ENCODE data around the gene DDX56. TPM values are rescaled to one million over a fixed set of nuclear protein-coding genes. Genes with fewer than 3 reads are reported as not detected.
A peak's percentile ranks its signal among the peaks of the same experiment; 100 is the strongest.

DDX56 gene
- total RNA-seq, 6 experiments from 2014 or later: 31.8 to 42.2 (median 36.5) TPM

DNA sequence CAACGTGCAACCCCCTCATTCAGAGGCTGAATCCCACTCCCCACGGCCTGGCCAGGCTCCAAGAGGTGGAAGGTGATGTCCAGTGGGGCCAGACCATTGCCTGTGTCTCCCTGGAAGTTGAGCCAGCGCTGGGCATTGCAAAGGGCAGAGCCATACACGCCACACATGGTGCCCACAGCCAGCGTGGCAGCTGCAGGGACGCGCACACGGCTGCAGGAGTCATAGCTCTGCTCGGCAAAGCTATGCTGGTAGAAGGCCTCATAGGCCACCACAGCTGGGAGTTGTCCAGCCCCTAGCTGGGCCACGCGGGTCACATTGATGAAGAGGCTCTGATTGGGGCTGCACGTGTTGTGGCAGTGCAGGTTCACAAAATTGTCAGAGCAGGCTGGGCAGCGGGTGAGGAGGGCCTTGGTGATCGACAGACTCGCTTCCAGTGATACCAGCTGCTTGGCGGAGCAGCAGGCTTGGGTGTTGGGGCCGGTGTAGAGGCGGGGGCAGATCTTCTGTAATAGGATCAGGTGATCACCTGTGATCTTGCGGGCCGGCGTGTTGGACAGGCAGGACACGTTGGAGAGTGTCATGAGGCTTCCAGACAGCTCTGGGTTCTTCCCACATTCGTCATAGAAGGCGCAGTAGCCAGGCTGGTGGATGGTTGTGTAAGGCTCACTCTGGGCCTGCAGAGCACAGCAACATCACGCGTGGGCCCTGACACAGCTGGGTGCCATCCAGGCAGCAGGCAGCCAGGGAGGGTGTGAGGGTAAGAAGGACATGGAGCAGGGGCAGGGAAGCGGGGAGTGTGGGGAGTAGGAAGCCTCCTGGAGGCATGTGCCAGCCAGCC is 33.8 kb downstream of the DDX56 start:
- no peaks in the 10 kb centered on the region for H3K27me3 ChIP-seq
- peak overlapping the region; percentile 54 to 73 (median 58) for H3K4me3 ChIP-seq
- peak; percentile 76 to 86 (median 80) for DNase-seq
- H3K36me3 ChIP-seq: peaks cover 0 to 6% (median 0%) of the 10 kb centered on the region in 4 donors
- 17% methylated on average over 1 of the region's 27 CpGs for WGBS (ENCODE audit: insufficient coverage, low coverage, low lambda C conversion rate, missing lambda C conversion rate)
- no peaks in the 10 kb centered on the region for H3K9me3 ChIP-seq
- peak overlapping the region; percentile 90 to 99 (median 96) for H3K27ac ChIP-seq
- intact Hi-C loops (cut with DNase I): no loop called here
- ATAC-seq: peak; percentile 39 to 53 (median 50)
- peaks cover 0 to 43% (median 12%) of the 10 kb centered on the region in 4 donors for H3K4me1 ChIP-seq
- TF ChIP-seq, protein P1, sequence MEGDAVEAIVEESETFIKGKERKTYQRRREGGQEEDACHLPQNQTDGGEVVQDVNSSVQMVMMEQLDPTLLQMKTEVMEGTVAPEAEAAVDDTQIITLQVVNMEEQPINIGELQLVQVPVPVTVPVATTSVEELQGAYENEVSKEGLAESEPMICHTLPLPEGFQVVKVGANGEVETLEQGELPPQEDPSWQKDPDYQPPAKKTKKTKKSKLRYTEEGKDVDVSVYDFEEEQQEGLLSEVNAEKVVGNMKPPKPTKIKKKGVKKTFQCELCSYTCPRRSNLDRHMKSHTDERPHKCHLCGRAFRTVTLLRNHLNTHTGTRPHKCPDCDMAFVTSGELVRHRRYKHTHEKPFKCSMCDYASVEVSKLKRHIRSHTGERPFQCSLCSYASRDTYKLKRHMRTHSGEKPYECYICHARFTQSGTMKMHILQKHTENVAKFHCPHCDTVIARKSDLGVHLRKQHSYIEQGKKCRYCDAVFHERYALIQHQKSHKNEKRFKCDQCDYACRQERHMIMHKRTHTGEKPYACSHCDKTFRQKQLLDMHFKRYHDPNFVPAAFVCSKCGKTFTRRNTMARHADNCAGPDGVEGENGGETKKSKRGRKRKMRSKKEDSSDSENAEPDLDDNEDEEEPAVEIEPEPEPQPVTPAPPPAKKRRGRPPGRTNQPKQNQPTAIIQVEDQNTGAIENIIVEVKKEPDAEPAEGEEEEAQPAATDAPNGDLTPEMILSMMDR (IDR thresholded peaks at IDR 0.05): no peak
- TF ChIP-seq POLR2A (IDR thresholded peaks at IDR 0.05): peak; percentile 68

DNA sequence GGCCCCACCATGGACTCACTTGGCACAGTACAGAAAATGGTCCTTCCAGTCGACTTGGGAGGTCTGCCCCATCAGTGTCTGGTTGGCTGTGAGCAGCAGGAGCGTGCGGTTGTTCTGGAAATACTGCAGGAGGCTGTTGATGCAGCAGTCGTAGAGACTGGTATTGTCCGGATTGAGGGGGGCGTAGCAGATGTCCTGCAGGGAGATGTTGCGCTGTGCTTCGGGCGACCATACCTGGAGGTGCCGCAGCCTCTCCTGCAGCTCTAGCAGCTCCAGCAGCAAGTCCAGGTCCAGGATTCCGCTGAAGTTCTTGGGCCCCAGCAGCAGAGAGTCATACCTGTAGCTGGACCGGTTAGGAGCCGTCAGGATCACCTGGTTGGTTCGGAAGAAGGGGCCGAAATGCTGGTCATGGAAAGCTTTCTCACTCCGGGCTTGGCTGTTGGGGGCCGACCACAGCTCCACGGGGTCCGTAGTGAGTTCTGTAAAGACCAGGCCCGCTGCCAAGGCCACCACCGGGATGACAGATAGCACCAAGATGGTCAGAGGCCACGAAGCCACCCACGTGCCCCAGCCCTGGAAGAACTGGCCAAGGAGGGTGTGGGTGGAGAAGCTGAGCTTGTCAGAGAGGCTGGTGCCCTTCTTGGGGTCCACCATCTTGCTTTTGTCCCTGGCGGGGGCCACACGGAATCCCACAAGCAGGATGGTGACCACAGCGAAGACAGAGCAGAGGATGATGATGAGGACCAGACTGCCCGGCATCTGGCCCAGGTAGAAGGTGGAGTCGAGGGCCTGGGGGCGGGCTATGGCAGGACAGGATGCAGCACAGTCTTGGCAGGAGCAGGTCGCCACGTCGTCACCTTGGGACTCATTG is 34.7 kb downstream of the DDX56 start:
- H3K9me3 ChIP-seq: no peaks in the 10 kb centered on the region
- intact Hi-C loops (cut with DNase I): no loop called here
- 46% methylated on average over 13 of the region's 32 CpGs for WGBS (ENCODE audit: insufficient coverage, low coverage, low lambda C conversion rate, missing lambda C conversion rate)
- no peak for TF ChIP-seq POLR2A (IDR thresholded peaks at IDR 0.05)
- TF ChIP-seq, protein P1 (IDR thresholded peaks at IDR 0.05): no peak
- no peaks in the 10 kb centered on the region for H3K27me3 ChIP-seq
- H3K4me3 ChIP-seq: peak overlapping the region; percentile 54 to 73 (median 58)
- DNase-seq (no peak), ATAC-seq (no peak)
- H3K4me1 ChIP-seq: peaks cover 0 to 43% (median 12%) of the 10 kb centered on the region in 4 donors
- peak overlapping the region; percentile 90 to 99 (median 96) for H3K27ac ChIP-seq
- H3K36me3 ChIP-seq: peaks cover 0 to 13% (median 0%) of the 10 kb centered on the region in 4 donors

DNA sequence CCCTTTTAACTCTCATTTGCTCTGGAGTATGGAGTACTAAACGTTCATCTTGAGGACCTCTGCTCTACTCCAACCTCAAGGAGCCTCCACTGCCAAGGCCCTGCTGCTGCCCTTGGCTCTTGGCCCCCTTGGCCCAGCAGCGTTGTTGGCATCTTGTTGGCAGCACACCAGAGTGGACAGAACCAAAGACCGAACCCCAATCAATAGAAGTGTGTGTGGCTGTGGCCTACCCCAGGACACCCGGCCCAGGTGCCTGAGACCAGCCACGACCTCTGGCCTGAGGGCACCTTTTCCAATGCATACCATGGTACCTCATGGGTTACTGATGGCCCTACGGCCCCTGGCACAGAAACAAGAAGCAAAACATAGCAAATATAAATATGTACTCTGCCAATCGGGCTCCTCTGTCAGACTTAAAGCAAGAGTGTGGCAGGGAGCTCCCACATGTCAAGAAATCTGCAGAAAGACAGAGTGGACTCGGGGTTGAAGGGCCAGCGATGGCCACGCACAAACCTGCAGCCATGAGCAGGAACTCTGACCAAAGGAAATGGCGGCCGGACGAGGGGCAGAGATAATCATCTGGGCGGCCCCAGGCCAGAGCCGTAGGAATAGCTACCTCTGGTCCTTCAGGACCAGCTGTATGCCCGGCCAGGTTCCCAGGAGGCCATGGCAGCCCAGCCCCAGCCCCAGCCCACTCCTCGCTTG is 35.5 kb downstream of the DDX56 start:
- Histone ChIP-seq H3K9me3 (no peaks in the 10 kb centered on the region), H3K4me3 (peak overlapping the region; percentile 54 to 73 (median 58)), H3K27me3 (no peaks in the 10 kb centered on the region), H3K27ac (peak overlapping the region; percentile 16 to 99 (median 90)), H3K36me3 (peaks cover 0 to 21% (median 0%) of the 10 kb centered on the region in 4 donors), H3K4me1 (peaks cover 0 to 49% (median 12%) of the 10 kb centered on the region in 4 donors)
- no peak for TF ChIP-seq POLR2A (IDR thresholded peaks at IDR 0.05)
- TF ChIP-seq, protein P1 (IDR thresholded peaks at IDR 0.05): no peak
- DNase-seq (no peak), ATAC-seq (no peak)
- WGBS (ENCODE audit: insufficient coverage, low coverage, low lambda C conversion rate, missing lambda C conversion rate): 26% methylated on average over 10 of the region's 17 CpGs
- intact Hi-C loops (cut with DNase I): no loop called here

DNA sequence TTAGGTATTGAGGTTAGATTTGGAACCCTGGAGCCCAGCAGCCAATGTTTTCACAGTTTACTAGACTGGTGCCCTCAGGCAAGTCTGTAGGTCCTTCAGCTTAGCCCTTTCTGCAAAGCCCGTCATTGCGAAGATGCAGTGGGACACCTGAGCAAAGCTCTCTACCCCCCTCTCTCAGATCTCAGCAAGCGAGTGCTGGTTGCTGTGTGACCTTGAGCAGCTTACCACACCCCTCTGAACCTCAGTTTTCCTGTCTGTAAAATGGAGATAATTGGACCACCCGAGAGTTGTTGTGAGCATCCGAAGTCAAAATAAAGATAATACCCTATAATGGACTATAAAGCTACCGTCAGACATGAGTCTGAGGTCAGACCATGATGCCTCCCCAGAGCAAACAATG is 36.3 kb downstream of the DDX56 start:
- DNase-seq (no peak), ATAC-seq (no peak)
- TF ChIP-seq, protein P1 (IDR thresholded peaks at IDR 0.05): no peak
- TF ChIP-seq POLR2A (IDR thresholded peaks at IDR 0.05): no peak
- H3K4me3 ChIP-seq: peak overlapping the region; percentile 54 to 73 (median 58)
- H3K27me3 ChIP-seq: no peaks in the 10 kb centered on the region
- H3K4me1 ChIP-seq: peaks cover 0 to 42% (median 9%) of the 10 kb centered on the region in 4 donors
- H3K27ac ChIP-seq: peak overlapping the region in 2 of 3 donors; percentile 16 to 99
- no peaks in the 10 kb centered on the region for H3K9me3 ChIP-seq
- peaks cover 0 to 29% (median 0%) of the 10 kb centered on the region in 4 donors for H3K36me3 ChIP-seq
- WGBS (ENCODE audit: insufficient coverage, low coverage, low lambda C conversion rate, missing lambda C conversion rate): 61% methylated on average over 6 of the region's 6 CpGs
- intact Hi-C loops (cut with DNase I): no loop called here
